GM23338 (cell line): ENCODE measurements around the gene SGCB. TPM values are rescaled to one million over a fixed set of nuclear protein-coding genes. Genes with fewer than 3 reads are reported as not detected.

Experiments used
- ATAC-seq: fragments of 200-7000 bp; cut with Tn5 transposase; 3 replicates; pipeline ENCODE4 v1.9.1; 2020
- DNase-seq: peaks from one replicate; pipeline ENCODE4 v3.0.0-alpha.2; 2015; ENCODE audit warnings: low spot score
- H2AFZ ChIP-seq: fragments of 200-600 bp; sonication (generic); 2 replicates; pipeline ENCODE4 v1.8.0; 2016; ENCODE audit warnings: antibody characterized with exemption, mild to moderate bottlenecking, moderate library complexity
- H3F3A ChIP-seq: fragments of 200-600 bp; sonication (generic); replicated peaks from 2 replicates; pipeline ENCODE4 v1.8.0; 2017; ENCODE audit warnings: antibody characterized with exemption, mixed run types, low read depth
- H3K27ac ChIP-seq: fragments of 200-600 bp; sonication (generic); 2 replicates; pipeline ENCODE4 v1.6.1; 2016; ENCODE audit warnings: low read depth
- H3K27me3 ChIP-seq: fragments of 200-600 bp; sonication (generic); 2 replicates; pipeline ENCODE4 v1.8.0; 2016; ENCODE audit warnings: mild to moderate bottlenecking, mixed run types, moderate library complexity; ENCODE audit not compliant: insufficient read depth
- H3K36me3 ChIP-seq: fragments of 200-600 bp; sonication (generic); 2 replicates; pipeline ENCODE4 v1.8.0; 2016; ENCODE audit warnings: mild to moderate bottlenecking; ENCODE audit not compliant: insufficient read depth
- H3K4me1 ChIP-seq: fragments of 200-600 bp; sonication (generic); 2 replicates; pipeline ENCODE4 v1.8.0; 2016; ENCODE audit warnings: mild to moderate bottlenecking, moderate library complexity; ENCODE audit not compliant: insufficient read depth
- H3K4me2 ChIP-seq: fragments of 200-600 bp; sonication (generic); 2 replicates; pipeline ENCODE4 v1.7.1; 2017; ENCODE audit warnings: mixed run types
- H3K4me3 ChIP-seq: fragments of 200-600 bp; sonication (generic); 2 replicates; pipeline ENCODE4 v1.6.1; 2016; ENCODE audit warnings: mixed run types
- H3K79me2 ChIP-seq: fragments of 200-600 bp; sonication (generic); replicated peaks from 2 replicates; pipeline ENCODE4 v1.8.0; 2017; ENCODE audit warnings: mild to moderate bottlenecking; ENCODE audit not compliant: insufficient read depth
- H3K9me2 ChIP-seq: fragments of 200-600 bp; sonication (generic); 2 replicates; pipeline ENCODE4 v1.8.0; 2017; ENCODE audit not compliant: insufficient read depth
- H4K20me1 ChIP-seq: fragments of 200-600 bp; sonication (generic); replicated peaks from 2 replicates; pipeline ENCODE4 v1.8.0; 2017; ENCODE audit warnings: mild to moderate bottlenecking; ENCODE audit not compliant: insufficient read depth
- H3K27ac Mint-ChIP-seq: 2 replicates; pipeline ENCODE4 v1.8.0; 2020; ENCODE audit warnings: inconsistent platforms, mild to moderate bottlenecking, moderate library complexity, mixed read lengths
- H3K27me3 Mint-ChIP-seq: 3 replicates; pipeline ENCODE4 v1.8.0; 2022; ENCODE audit warnings: low read depth, mild to moderate bottlenecking, moderate library complexity, mixed read lengths, inconsistent platforms; ENCODE audit not compliant: insufficient read depth, poor library complexity
- H3K36me3 Mint-ChIP-seq: 3 replicates; pipeline ENCODE4 v1.8.0; 2021; ENCODE audit warnings: low read depth, mild to moderate bottlenecking, inconsistent platforms, moderate library complexity, mixed read lengths
- H3K4me1 Mint-ChIP-seq: 3 replicates; pipeline ENCODE4 v1.8.0; 2020; ENCODE audit warnings: mild to moderate bottlenecking, inconsistent platforms, mixed read lengths
- H3K4me3 Mint-ChIP-seq: 3 replicates; pipeline ENCODE4 v1.8.0; 2021; ENCODE audit warnings: moderate library complexity, mild to moderate bottlenecking, inconsistent platforms, mixed read lengths
- H3K9me3 Mint-ChIP-seq: 3 replicates; pipeline ENCODE4 v1.8.0; 2020; ENCODE audit warnings: moderate library complexity, mild to moderate bottlenecking, inconsistent platforms, mixed read lengths
- CREB1 ChIP-seq: fragments of 250-450 bp; sonication (Bioruptor Pico); IDR thresholded peaks from 2 replicates; pipeline ENCODE4 v1.5.0; 2020; ENCODE audit warnings: low read depth, mild to moderate bottlenecking, moderate library complexity
- CTCF ChIP-seq, 2 experiments: fragments of 200-600 bp in 1 of 2; sonication (generic) in 1 of 2; conservative IDR thresholded peaks; 2 replicates each; pipeline versions ENCODE4 v1.5.1 to v1.6.1; 2016 to 2017; ENCODE audit warnings: antibody characterized with exemption in 2 of 2, low read depth in 2 of 2, mild to moderate bottlenecking in 2 of 2, moderate library complexity in 1 of 2
- ETS1 ChIP-seq: IDR thresholded peaks from 2 replicates; pipeline ENCODE4 v1.6.1; 2016; ENCODE audit warnings: antibody characterized with exemption
- EZH2 ChIP-seq: fragments of 200-600 bp; sonication (generic); IDR thresholded peaks from one replicate; pipeline ENCODE4 v1.8.0; 2017; ENCODE audit warnings: antibody characterized with exemption, mild to moderate bottlenecking, low read depth; ENCODE audit not compliant: unreplicated experiment
- NANOG ChIP-seq: IDR thresholded peaks from 2 replicates; pipeline ENCODE4 v1.6.1; 2016; ENCODE audit warnings: antibody characterized with exemption, borderline replicate concordance
- POLR2AphosphoS5 ChIP-seq: IDR thresholded peaks from 2 replicates; pipeline ENCODE4 v1.6.1; 2016; ENCODE audit warnings: antibody characterized with exemption, low read depth
- REST ChIP-seq: IDR thresholded peaks from one replicate; pipeline ENCODE4 v1.6.1; 2018; ENCODE audit warnings: antibody characterized with exemption; ENCODE audit not compliant: unreplicated experiment
- STAT1 ChIP-seq: IDR thresholded peaks from one replicate; pipeline ENCODE4 v1.6.1; 2016; ENCODE audit warnings: antibody characterized with exemption; ENCODE audit not compliant: unreplicated experiment
- ZNF114 ChIP-seq: fragments of 250-450 bp; sonication (Bioruptor Pico); IDR thresholded peaks from 2 replicates; pipeline ENCODE4 v1.5.0; 2020; ENCODE audit warnings: mild to moderate bottlenecking, moderate library complexity
- polyA plus RNA-seq: library from polyadenylated mRNA; unstranded; fragments of >200 nt; fragmentation: Nextera tagmentation; extraction: Ambion mirVana; gene quantifications from 2 replicates; pipeline ENCODE4 v1.2.1, GENCODE V29; 2016
- total RNA-seq: library from RNA; depleted of rRNA; stranded (reverse); fragments of >200 nt; shearing (Covaris generic); gene quantifications from 2 replicates; pipeline ENCODE4 v1.2.3, GENCODE V29; 2014
- TF ChIP-seq, protein P1 (sequence below): fragments of 250-450 bp; sonication (Bioruptor Pico); IDR thresholded peaks from 2 replicates; pipeline ENCODE4 v1.5.0; 2020; ENCODE audit warnings: mild to moderate bottlenecking, moderate library complexity

Gene SGCB
- total and polyA plus RNA-seq, 2 experiments from 2014 or later, result 11.8 to 19.6 TPM

DNA sequence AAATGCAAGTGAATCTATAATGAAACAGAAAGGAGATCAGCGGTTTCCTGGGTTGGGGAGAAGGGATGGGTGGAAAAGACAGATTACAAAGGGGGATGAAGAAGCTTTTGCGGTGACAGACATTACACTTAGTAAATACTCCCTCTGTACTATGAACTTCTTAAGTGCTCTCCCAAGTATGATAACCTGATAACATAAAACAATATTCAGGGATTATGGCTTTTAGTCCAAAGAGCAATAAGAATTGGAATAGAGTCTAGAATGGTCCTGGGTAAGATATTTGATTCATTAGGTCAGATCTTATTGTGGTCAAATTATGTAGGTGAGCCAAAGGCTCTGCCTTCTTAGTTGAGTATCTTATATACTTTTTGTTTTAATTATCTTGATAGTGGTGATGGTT, 27.1 kb downstream of the SGCB start (continued):
- TF ChIP-seq, protein P1, sequence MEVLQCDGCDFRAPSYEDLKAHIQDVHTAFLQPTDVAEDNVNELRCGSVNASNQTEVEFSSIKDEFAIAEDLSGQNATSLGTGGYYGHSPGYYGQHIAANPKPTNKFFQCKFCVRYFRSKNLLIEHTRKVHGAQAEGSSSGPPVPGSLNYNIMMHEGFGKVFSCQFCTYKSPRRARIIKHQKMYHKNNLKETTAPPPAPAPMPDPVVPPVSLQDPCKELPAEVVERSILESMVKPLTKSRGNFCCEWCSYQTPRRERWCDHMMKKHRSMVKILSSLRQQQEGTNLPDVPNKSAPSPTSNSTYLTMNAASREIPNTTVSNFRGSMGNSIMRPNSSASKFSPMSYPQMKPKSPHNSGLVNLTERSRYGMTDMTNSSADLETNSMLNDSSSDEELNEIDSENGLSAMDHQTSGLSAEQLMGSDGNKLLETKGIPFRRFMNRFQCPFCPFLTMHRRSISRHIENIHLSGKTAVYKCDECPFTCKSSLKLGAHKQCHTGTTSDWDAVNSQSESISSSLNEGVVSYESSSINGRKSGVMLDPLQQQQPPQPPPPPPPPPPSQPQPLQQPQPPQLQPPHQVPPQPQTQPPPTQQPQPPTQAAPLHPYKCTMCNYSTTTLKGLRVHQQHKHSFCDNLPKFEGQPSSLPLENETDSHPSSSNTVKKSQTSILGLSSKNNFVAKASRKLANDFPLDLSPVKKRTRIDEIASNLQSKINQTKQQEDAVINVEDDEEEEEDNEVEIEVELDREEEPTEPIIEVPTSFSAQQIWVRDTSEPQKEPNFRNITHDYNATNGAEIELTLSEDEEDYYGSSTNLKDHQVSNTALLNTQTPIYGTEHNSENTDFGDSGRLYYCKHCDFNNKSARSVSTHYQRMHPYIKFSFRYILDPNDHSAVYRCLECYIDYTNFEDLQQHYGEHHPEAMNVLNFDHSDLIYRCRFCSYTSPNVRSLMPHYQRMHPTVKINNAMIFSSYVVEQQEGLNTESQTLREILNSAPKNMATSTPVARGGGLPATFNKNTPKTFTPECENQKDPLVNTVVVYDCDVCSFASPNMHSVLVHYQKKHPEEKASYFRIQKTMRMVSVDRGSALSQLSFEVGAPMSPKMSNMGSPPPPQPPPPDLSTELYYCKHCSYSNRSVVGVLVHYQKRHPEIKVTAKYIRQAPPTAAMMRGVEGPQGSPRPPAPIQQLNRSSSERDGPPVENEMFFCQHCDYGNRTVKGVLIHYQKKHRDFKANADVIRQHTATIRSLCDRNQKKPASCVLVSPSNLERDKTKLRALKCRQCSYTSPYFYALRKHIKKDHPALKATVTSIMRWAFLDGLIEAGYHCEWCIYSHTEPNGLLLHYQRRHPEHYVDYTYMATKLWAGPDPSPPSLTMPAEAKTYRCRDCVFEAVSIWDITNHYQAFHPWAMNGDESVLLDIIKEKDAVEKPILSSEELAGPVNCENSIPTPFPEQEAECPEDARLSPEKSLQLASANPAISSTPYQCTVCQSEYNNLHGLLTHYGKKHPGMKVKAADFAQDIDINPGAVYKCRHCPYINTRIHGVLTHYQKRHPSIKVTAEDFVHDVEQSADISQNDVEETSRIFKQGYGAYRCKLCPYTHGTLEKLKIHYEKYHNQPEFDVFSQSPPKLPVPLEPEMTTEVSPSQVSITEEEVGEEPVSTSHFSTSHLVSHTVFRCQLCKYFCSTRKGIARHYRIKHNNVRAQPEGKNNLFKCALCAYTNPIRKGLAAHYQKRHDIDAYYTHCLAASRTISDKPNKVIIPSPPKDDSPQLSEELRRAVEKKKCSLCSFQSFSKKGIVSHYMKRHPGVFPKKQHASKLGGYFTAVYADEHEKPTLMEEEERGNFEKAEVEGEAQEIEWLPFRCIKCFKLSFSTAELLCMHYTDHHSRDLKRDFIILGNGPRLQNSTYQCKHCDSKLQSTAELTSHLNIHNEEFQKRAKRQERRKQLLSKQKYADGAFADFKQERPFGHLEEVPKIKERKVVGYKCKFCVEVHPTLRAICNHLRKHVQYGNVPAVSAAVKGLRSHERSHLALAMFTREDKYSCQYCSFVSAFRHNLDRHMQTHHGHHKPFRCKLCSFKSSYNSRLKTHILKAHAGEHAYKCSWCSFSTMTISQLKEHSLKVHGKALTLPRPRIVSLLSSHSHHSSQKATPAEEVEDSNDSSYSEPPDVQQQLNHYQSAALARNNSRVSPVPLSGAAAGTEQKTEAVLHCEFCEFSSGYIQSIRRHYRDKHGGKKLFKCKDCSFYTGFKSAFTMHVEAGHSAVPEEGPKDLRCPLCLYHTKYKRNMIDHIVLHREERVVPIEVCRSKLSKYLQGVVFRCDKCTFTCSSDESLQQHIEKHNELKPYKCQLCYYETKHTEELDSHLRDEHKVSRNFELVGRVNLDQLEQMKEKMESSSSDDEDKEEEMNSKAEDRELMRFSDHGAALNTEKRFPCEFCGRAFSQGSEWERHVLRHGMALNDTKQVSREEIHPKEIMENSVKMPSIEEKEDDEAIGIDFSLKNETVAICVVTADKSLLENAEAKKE, result no peak

DNA sequence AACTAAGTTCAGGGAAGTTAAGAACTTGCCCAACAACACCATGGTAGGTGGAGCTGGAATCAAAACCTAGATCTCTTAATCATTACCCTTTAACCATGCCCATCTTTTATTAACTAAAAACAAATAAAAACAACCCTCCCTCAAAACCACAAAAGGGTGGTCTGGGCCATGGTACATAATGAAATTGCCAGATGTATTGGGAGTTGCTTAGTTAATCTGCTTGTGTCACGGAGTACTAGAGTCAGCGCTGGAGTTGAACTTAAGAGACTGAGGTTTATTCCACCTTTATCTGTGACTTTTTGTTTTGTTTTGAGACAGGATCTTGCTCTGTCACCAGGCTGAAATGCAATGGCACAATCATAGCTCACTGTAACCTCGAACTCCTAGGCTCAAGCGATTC, 31.2 kb downstream of the SGCB start:
- Mint-ChIP-seq H3K27ac (no peak overlapping the region), H3K9me3 (no peaks in the 10 kb centered on the region), H3K36me3 (no peaks in the 10 kb centered on the region), H3K27me3 (no peaks in the 10 kb centered on the region), H3K4me1 (peaks cover 8% of the 10 kb centered on the region), H3K4me3 (no peak overlapping the region)
- Histone ChIP-seq H3K27ac (no peak overlapping the region), H3K36me3 (no peaks in the 10 kb centered on the region), H3K9me2 (no peaks in the 10 kb centered on the region), H3K4me1 (peaks cover 6% of the 10 kb centered on the region; the same call in 1 of the 2 replicates), H3F3A (no peaks in the 10 kb centered on the region), H3K4me3 (no peak overlapping the region), H3K79me2 (no peaks in the 10 kb centered on the region), H4K20me1 (no peaks in the 10 kb centered on the region), H2AFZ (no peak overlapping the region), H3K4me2 (no peak overlapping the region), H3K27me3 (no peaks in the 10 kb centered on the region)
- no peak for DNase-seq
- no peak for ATAC-seq
- TF ChIP-seq NANOG (no peak), EZH2 (no peak), POLR2AphosphoS5 (no peak), ZNF114 (CRISPR knock-in tag) (no peak), REST (no peak), ETS1 (no peak), CTCF (conservative IDR thresholded peaks at IDR 0.05; ENCODE audit: low read depth in 2 of 2) (no peak), STAT1 (no peak), CREB1 (CRISPR knock-in tag) (no peak)
